Measurements from ENCODE around the gene AGO4.
"Not testable (repeated sequence)": the region's sequence is repeated elsewhere in the genome, so short reads cannot be mapped to it uniquely, and the experiment has no call there.

AGO4 gene

DNA sequence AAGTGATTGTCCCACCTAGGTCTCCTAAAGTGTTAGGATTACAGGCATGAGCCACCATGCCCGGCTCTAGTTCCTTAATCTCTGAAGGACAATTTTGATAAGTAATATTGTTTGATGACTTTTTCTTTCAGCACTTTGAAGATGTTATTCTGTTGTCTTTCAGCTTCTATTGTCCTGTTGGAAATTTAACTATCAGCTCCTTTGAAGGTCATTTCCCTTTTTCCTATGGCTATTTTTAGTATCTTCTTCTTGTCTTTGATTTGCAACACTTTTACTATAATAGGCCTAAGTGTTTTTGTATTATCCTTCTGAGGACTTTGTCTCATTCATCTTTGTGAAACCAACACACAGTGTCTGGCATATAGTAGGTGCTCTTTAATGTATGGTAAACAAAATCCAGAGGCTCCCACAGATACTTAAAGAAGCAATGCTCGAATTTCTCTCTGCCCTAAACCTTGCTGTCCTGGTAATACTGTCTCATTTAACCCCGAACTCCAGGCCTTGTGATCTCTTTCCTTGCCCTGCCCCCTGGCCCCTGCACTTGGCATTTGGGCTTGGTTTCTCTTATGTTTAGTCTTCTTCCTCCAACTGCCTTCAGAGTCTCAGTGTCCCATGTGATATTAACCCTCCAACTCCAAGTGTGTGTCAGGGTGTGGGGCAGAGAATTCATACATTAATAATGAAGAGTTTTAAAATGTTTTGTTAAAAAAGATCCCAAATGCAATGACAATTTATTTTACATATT is 56.2 kb downstream of the AGO4 start:
- DNase-seq (ENCODE audit: low spot score) = no peak

DNA sequence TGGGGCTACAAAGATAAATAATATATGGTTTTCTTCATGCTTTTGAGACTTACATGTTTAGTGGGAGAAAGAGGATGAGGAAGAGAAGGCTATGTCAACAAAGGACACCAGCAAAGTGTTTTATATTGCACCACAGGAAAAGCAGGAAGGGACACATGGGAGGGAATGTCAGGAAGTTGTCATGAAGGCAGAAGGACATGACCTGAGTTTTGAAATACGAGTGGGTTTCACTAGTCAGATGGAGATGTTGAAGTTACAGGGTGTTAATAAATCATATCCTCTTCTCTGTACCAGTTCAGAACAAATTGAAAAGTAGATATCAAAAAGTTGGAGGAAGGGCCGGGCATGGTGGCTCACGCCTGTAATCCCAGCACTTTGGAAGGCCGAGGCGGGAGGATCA is 57.0 kb downstream of the AGO4 start:
- no peak for DNase-seq (ENCODE audit: low spot score)

DNA sequence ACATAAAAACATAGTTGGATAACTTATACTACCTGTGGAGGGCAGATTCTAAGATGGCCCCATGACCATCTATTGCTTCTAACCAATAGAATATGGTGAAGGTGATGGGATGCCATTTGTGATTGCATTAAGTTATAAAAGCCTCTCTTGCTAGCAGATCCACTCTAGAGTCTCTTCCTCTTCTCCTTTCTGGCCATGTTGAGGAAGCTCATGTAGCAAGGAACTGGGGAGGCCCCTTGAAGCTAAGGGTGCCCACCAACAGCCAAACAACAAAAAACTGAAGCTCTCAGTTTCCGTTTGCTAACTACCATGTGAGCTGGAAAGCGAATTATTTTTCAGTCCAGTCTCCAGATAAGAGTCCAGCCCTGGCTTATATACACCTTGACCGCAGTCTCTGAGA is 59.2 kb downstream of the AGO4 start:
- DNase-seq (ENCODE audit: low spot score) = no peak

DNA sequence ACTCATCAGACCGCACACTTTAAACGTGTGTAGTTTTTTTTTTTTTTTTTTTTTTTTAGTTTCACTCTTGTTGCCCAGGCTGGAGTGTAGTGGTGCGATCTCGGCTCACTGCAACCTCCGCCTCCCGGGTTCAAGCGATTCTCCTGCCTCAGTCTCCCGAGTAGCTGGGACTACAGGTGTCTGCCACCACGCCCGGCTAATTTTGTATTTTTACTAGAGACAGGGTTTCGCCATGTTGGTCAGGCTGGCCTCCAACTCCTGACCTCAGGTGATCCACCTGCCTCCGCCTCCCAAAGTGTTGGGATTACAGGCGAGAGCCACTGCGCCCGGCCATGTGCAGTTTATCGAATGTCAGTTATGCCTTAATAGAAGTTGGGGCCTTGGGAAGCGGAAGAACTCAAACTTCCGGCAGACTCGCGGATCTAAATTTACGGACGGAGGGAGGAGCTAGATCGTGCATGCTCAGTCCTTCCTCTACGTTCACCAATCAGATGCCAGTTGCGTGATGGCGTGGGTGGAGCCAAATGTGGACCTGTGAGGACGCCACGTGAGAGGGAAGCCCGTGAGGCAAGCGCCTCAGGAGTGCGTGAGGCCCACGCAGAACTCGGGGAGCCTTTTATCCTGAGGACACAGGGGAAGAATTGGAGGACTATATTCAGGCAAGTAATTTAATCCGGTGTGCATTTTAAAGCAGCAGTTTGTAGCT is 61.6 kb downstream of the AGO4 start:
- DNase-seq (ENCODE audit: low spot score) = not testable (repeated sequence)

- no peak for DNase-seq (ENCODE audit: low spot score)
Measured at GRCh38 chr1:35870651-35871309, 63.0 kb downstream of the AGO4 start.

GRCh38 chr1:35873243-35873750 is 65.5 kb downstream of the AGO4 start:
- DNase-seq (ENCODE audit: low spot score) = no peak

DNA sequence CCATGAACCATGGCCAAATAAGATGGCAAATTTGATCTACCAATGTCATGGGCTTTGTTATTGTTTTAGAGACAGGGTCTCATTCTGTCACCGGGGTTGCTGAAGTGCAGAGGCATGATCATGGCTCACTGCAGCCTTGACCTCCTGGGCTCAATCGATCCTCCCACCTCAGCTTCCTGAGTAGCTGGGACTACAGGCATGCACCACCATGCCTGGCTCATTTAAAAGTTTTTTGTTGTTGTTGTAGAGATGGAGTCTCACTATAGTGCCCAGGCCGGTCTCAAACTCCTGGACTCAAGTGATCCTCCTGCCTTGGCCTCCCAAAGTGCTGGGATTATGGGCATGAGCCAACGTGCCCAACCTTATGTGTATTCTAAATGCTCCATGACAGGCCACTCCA is 66.3 kb downstream of the AGO4 start:
- not testable (repeated sequence) for DNase-seq (ENCODE audit: low spot score)

DNA sequence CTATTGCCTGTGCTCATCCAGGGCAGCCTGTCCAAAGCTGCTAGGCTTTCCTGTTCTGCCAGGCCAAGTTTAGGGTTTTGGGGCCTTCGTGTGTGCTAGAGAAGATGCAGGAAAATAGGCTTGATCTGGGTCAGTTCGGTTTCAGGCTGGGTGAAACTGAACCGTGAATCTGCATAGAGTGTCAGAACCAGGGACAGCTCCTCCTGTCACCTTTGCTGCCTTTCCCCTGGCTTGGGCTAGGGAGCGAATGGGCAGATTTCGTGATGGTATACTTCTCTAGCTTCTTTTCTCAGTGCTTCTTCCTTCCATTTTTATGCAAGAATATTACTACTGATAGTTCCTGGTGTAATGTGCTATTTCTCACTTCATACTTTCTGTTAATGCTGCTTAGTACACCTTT is 69.2 kb downstream of the AGO4 start:
- DNase-seq (ENCODE audit: low spot score) = no peak

DNA sequence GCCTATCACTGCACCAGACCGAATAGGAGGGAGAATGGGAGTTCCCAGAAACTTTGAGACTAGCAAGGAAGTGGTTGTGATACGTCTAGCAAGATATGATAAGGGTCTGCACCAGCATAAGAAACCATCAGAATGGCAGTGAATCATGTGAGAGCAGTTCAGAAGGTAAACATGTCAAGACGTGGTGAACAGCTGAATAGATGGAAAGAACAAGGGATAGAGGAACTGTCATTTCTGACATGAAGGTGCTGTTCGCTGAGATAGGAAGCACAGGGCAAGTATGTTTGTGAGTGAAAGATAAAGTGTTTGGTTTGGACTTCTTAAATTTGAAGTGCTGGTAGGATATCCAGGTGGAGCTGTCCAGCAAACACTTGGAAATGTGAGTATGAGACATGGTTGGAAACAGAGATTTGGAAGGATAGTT is 74.0 kb downstream of the AGO4 start:
- DNase-seq (ENCODE audit: low spot score) = no peak

DNA sequence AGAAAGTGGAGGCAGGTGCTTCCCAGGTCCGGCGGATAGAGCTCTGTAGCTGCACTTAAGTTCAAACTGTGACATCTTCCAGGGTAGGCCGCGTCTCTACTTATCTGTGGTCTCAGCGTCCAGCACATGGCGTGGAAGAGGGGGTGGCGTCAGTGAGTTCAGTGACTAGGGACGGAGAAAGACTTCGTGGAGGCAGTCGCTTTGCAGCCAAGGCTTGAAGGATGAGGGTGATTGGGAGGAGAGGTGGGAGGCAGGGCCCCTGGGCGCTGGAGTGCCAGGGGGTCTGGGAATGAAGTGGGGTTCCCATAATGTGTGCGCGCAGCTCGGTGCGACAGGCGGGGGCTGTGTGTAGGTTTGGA is 74.7 kb downstream of the AGO4 start:
- no peak for DNase-seq (ENCODE audit: low spot score)

DNA sequence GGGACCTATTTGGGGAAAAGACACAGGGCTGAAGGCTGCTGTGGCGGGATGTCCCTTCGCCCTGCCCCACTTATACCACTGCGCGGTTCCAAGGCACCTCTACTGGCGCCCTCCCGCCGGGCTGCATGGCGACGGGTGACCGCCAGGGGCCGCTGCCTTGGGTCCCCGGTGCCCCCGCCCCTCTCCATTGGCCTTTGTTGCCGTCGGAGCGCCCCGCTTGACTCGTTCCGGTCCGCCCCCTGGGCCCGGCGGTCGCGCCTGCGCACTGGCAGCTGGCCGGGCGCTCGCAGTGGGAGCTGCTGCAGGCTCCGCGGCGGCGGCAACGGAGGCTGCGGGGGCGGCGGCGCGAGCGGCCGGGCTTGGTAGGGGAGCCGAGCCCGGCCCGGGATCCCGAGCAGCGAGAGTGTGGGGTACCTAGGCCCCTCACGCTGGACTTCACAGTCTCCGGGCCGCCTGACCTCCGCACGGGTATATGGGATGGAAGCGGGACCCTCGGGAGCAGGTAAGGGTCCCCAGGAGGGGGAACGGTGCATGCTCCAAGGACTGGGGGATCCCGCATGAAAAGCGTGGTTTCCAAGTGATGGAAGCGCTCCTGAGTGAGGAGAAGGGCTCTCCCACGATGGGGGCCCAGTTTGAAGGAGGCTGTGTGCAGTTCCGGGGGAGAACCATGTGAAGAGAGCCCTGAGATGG is 75.3 kb downstream of the AGO4 start, which contains the start of gene AGO1:
AGO1 (plus strand) TSS at position 265 of the 690 bp plus-strand sequence; CDS start at position 478, 213 bp downstream.
- DNase-seq (ENCODE audit: low spot score) = peak; percentile 94

GRCh38 chr1:35883635-35884101 is 75.9 kb downstream of the AGO4 start:
- DNase-seq (ENCODE audit: low spot score) = peak; percentile 32

DNA sequence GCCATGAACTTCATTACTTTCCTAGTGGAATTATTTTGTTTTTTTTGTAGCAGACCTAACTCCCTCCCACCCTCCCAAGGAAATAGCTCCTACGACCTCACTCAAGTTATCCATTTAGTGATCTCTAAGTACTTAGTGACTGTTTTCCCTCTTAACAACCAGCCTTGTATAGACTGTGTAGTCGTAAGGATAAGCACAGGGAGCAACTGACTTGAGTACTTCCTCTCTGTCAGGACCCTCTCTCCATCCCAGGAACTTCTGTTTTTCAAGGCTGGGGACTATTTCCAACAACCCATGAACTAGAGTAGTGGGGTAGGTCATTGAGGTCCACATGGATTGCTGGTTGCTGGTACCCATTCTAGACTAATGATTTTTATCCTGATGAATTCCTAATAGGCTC is 77.1 kb downstream of the AGO4 start:
- no peak for DNase-seq (ENCODE audit: low spot score)

DNA sequence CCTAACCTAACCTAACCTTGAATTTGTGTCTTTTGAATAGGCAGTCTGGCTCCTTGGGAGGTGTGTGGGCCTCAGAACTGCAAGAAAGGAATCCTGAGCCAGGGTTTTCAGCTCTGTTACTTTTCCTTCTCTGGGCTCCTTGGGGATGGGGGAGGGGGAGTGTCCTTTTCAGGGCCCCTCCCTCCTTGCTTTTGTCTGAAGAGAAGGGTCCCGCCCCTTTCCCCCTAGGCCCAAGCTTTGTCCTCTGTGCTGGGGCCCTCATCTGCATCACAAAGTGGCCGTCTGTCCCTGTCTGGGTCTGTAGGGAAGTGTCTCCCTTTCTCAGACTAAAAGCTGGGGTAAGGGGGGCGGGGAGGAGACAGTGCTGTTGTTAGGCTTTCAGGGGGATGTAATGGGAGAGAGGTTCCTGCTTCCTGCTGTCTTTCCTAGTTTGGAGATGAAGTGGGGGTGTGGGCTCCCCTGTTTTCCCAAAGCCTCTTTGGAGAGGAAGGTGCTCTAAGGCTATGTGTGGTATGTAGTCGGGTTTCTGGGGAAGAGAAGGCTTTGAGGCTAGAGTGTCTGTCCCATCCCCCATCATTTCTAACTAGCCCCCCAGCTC is 78.2 kb downstream of the AGO4 start:
- DNase-seq (ENCODE audit: low spot score) = peak; percentile 22

GRCh38 chr1:35886577-35887431 is 79.0 kb downstream of the AGO4 start:
- no peak for DNase-seq (ENCODE audit: low spot score)

GRCh38 chr1:35887508-35887907 is 79.7 kb downstream of the AGO4 start:
- DNase-seq (ENCODE audit: low spot score) = no peak

GRCh38 chr1:35888255-35888654 is 80.4 kb downstream of the AGO4 start:
- DNase-seq (ENCODE audit: low spot score) = no peak

- not testable (repeated sequence) for DNase-seq (ENCODE audit: low spot score)
Measured at GRCh38 chr1:35888981-35889380, 81.2 kb downstream of the AGO4 start.

DNA sequence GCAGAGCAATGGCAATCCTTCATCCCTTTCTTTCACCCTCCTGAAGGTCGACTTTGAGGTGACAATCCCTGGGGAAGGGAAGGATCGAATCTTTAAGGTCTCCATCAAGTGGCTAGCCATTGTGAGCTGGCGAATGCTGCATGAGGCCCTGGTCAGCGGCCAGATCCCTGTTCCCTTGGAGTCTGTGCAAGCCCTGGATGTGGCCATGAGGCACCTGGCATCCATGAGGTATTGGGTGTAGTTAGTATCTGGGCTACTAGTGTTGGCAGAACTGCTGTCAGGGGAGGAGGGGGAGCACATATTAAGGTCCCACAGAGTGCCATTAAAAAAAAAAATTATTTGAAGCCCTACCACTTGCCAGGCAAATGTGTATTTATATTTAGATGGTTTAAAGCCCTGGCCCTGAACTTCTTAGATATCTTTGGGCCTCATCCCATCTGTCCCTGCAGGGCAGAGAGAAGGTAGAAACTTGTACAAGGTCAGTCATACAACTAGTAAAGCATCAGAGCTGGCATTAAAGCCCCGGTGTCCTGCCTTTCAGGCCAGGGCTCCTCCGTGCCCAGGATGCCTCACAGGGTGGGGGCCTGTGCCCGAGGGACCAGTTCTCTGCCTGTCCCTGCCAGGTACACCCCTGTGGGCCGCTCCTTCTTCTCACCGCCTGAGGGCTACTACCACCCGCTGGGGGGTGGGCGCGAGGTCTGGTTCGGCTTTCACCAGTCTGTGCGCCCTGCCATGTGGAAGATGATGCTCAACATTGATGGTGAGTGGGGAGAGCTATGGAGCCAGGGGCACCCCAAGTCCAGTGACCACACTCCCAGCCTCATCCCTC is 85.4 kb downstream of the AGO4 start:
- no peak for DNase-seq (ENCODE audit: low spot score)

GRCh38 chr1:35894183-35894582 is 86.4 kb downstream of the AGO4 start:
- peak; percentile 46 for DNase-seq (ENCODE audit: low spot score)

Measured in globus pallidus (tissue), 1 donor.